ENCODE data around the gene SLC44A5.

SLC44A5 gene

DNA sequence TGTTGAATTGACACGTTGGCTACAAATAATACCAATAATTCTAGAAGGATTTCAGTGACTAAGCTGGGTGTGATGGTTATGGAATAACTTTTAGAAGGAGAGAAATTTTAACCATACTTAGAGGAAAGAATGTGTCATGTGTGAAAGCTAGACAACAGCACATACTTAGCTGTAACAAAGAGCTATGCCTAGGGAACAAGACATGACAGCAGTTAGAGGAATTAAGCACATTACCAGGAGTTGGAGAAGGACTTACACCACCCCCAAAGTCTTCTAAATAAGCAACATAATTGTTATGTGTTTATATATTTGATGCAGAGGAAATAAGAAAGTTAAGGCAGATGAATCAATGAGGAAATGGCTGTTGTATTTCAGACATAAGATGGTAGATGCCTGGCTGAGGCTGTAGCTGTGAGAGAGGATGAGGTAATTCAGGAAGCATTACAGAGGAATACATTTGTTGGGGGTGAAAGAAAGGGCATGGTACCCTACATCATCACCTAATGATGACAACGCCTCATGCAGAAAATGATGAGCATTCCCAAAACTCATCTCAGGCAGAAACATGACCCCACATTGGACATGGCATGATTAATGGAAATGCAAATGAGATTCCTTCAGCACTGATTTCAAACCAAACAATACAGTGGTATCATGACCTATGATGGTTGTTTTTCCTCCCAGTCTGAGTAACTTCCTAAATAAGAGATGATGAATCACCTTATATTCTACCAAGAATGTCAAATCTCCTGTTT lies 265.2 kb downstream of the SLC44A5 start:
- Histone ChIP-seq H3K9me3 (ENCODE audit: insufficient read depth, low read depth, low read length) (no peaks in the 10 kb centered on the region), H3K4me2 (ENCODE audit: low read depth, low read length, poor library complexity, severe bottlenecking) (no peak overlapping the region), H3K9me2 (replicated peaks; ENCODE audit: low read depth, low read length) (no peaks in the 10 kb centered on the region), H2AFZ (ENCODE audit: low read length) (no peak overlapping the region), H3K4me3 (ENCODE audit: low read length, poor library complexity, severe bottlenecking) (no peak overlapping the region), H3K4me1 (ENCODE audit: insufficient read depth, low read length, poor library complexity, severe bottlenecking) (no peaks in the 10 kb centered on the region), H3K9ac (ENCODE audit: low read depth, low read length, poor library complexity, severe bottlenecking) (no peak overlapping the region), H3K27me3 (ENCODE audit: insufficient read depth, low read length, poor library complexity, severe bottlenecking) (no peaks in the 10 kb centered on the region), H3F3A (ENCODE audit: low read depth) (no peaks in the 10 kb centered on the region), H3K36me3 (ENCODE audit: insufficient read depth, low read length) (no peaks in the 10 kb centered on the region), H4K20me1 (ENCODE audit: insufficient read depth, low read length, poor library complexity, severe bottlenecking) (no peaks in the 10 kb centered on the region), H3K79me2 (ENCODE audit: insufficient read depth, low read length) (no peaks in the 10 kb centered on the region)
- TF ChIP-seq CTCF (conservative IDR thresholded peaks at IDR 0.05; ENCODE audit: low read length) (no peak), EZH2phosphoT487 (IDR thresholded peaks at IDR 0.05; ENCODE audit: borderline replicate concordance) (no peak)

DNA sequence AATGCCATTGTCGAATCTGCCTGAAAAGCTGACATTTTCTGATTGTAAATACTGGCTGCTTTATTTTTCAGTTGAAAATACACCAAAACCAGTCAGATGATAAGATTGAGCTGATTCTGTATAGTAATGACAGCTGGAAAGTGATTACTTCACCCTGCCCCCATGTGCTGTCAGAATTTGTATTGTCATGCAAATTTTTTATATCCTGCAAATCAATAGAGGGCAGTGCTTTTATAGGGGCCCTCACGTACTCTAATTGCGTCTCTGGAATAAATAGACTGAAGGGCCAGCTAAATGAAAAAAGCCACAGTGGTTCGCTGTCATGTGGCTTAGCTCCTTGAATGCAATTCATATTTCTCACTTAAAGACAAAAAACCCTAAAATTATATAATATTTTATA lies 268.1 kb downstream of the SLC44A5 start:
- no peak overlapping the region for H3K4me2 ChIP-seq (ENCODE audit: low read depth, low read length, poor library complexity, severe bottlenecking)
- H3K27me3 ChIP-seq (ENCODE audit: insufficient read depth, low read length, poor library complexity, severe bottlenecking) = no peaks in the 10 kb centered on the region
- H3K36me3 ChIP-seq (ENCODE audit: insufficient read depth, low read length) = no peaks in the 10 kb centered on the region
- no peaks in the 10 kb centered on the region for H3K4me1 ChIP-seq (ENCODE audit: insufficient read depth, low read length, poor library complexity, severe bottlenecking)
- no peak overlapping the region for H2AFZ ChIP-seq (ENCODE audit: low read length)
- no peaks in the 10 kb centered on the region for H3K79me2 ChIP-seq (ENCODE audit: insufficient read depth, low read length)
- no peak overlapping the region for H3K9ac ChIP-seq (ENCODE audit: low read depth, low read length, poor library complexity, severe bottlenecking)
- no peaks in the 10 kb centered on the region for H3K9me3 ChIP-seq (ENCODE audit: insufficient read depth, low read depth, low read length)
- H4K20me1 ChIP-seq (ENCODE audit: insufficient read depth, low read length, poor library complexity, severe bottlenecking) = no peaks in the 10 kb centered on the region
- no peaks in the 10 kb centered on the region for H3F3A ChIP-seq (ENCODE audit: low read depth)
- H3K9me2 ChIP-seq (replicated peaks; ENCODE audit: low read depth, low read length) = no peaks in the 10 kb centered on the region; the same call in 1 of the 2 replicates
- TF ChIP-seq EZH2phosphoT487 (IDR thresholded peaks at IDR 0.05; ENCODE audit: borderline replicate concordance) (no peak), CTCF (conservative IDR thresholded peaks at IDR 0.05; ENCODE audit: low read length) (no peak)
- H3K4me3 ChIP-seq (ENCODE audit: low read length, poor library complexity, severe bottlenecking) = no peak overlapping the region

DNA sequence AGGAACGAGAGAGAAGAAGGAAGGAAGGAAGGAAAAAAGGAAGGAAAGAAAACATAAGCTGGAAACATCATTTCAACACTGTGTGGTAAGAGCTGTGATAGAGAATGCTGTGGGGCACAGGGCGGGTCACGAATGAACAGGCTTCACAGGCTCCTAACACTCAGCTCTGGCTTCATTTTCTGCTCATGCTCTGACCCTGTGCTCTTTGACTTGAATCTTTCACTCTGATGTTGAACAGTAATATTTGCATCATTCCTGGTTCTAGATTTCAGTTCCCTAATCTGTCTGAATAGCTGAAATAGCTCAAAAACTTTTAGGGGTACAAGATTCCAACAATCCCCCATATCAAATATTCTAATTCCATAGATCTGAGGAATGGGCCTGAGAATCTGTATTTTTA lies 269.4 kb downstream of the SLC44A5 start:
- no peaks in the 10 kb centered on the region for H3K36me3 ChIP-seq (ENCODE audit: insufficient read depth, low read length)
- no peak for TF ChIP-seq EZH2phosphoT487 (IDR thresholded peaks at IDR 0.05; ENCODE audit: borderline replicate concordance)
- TF ChIP-seq CTCF (conservative IDR thresholded peaks at IDR 0.05; ENCODE audit: low read length) = no peak
- H3K9me3 ChIP-seq (ENCODE audit: insufficient read depth, low read depth, low read length) = no peaks in the 10 kb centered on the region
- H3K27me3 ChIP-seq (ENCODE audit: insufficient read depth, low read length, poor library complexity, severe bottlenecking) = no peaks in the 10 kb centered on the region
- H3K9me2 ChIP-seq (replicated peaks; ENCODE audit: low read depth, low read length) = no peaks in the 10 kb centered on the region; the same call in 1 of the 2 replicates
- H2AFZ ChIP-seq (ENCODE audit: low read length) = no peak overlapping the region
- H3K9ac ChIP-seq (ENCODE audit: low read depth, low read length, poor library complexity, severe bottlenecking) = no peak overlapping the region
- H3F3A ChIP-seq (ENCODE audit: low read depth) = no peaks in the 10 kb centered on the region
- no peaks in the 10 kb centered on the region for H3K79me2 ChIP-seq (ENCODE audit: insufficient read depth, low read length)
- H4K20me1 ChIP-seq (ENCODE audit: insufficient read depth, low read length, poor library complexity, severe bottlenecking) = no peaks in the 10 kb centered on the region
- no peak overlapping the region for H3K4me3 ChIP-seq (ENCODE audit: low read length, poor library complexity, severe bottlenecking)
- H3K4me2 ChIP-seq (ENCODE audit: low read depth, low read length, poor library complexity, severe bottlenecking) = no peak overlapping the region
- H3K4me1 ChIP-seq (ENCODE audit: insufficient read depth, low read length, poor library complexity, severe bottlenecking) = no peaks in the 10 kb centered on the region
